ENCODE results near the gene PANK3.

- TF ChIP-seq, protein P1, sequence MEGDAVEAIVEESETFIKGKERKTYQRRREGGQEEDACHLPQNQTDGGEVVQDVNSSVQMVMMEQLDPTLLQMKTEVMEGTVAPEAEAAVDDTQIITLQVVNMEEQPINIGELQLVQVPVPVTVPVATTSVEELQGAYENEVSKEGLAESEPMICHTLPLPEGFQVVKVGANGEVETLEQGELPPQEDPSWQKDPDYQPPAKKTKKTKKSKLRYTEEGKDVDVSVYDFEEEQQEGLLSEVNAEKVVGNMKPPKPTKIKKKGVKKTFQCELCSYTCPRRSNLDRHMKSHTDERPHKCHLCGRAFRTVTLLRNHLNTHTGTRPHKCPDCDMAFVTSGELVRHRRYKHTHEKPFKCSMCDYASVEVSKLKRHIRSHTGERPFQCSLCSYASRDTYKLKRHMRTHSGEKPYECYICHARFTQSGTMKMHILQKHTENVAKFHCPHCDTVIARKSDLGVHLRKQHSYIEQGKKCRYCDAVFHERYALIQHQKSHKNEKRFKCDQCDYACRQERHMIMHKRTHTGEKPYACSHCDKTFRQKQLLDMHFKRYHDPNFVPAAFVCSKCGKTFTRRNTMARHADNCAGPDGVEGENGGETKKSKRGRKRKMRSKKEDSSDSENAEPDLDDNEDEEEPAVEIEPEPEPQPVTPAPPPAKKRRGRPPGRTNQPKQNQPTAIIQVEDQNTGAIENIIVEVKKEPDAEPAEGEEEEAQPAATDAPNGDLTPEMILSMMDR (IDR thresholded peaks at IDR 0.05; ENCODE audit: low read length), result no peak
- TF ChIP-seq EZH2 (optimal IDR thresholded peaks at IDR 0.05; ENCODE audit: low read depth, low read length), result no peak
- no peak for TF ChIP-seq EZH2phosphoT487 (IDR thresholded peaks at IDR 0.05; ENCODE audit: low read length)
Observed at GRCh38 chr5:168608386-168608785, 29.2 kb upstream of the PANK3 start.

Data from MM.1S (cell line).